DMS53 treated with DMSO at 0.1 percent for 48 hours (cell line): ENCODE results near the gene FIG4.
"Not testable (repeated sequence)": the region's sequence is repeated elsewhere in the genome, so short reads cannot be mapped to it uniquely, and the experiment has no call there.

Source experiments
- DNase-seq: peaks from one replicate; lab custom pipeline; 2025; ENCODE audit not compliant: unreplicated experiment; lab: John Stamatoyannopoulos, UW

Gene FIG4

DNA sequence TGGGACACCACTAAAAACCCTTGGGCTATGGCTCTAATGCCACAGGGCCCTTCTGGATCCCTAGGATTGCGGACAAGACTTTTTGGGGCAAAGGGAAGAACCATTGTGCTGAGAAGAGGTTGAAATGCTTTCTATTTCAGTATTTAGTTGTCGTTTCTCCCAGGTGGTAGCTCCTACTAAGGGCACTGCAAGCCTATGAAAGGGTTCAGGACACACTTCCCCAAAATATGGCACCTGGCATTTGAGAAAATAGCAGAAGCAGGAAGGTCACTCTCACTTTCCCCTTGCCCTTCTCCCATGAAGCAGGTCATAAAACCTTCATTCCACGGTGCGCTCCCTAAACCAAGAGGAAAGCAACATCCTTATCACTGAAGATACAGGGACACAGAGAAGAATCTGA, 161.6 kb downstream of the FIG4 start:
- no peak for DNase-seq

DNA sequence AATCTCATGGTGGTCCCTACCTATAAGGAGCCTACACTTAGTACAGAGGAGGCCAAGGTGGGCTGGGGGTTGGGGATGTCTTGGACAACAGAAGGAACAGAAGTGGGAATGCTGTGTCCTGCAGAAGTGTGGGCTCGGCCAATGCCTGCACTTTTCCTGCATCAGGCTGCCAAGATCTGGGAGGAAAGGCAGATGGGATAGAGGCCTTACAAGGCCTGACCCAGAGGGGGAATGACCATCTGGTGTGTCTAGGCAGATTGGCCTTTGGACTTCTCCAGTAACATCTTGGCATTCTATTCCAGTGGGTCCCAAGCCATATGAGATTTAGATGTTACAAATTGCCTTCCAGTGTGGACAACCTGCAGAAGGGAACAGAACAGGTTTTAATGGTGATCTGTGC, 162.3 kb downstream of the FIG4 start:
- DNase-seq, result no peak

DNA sequence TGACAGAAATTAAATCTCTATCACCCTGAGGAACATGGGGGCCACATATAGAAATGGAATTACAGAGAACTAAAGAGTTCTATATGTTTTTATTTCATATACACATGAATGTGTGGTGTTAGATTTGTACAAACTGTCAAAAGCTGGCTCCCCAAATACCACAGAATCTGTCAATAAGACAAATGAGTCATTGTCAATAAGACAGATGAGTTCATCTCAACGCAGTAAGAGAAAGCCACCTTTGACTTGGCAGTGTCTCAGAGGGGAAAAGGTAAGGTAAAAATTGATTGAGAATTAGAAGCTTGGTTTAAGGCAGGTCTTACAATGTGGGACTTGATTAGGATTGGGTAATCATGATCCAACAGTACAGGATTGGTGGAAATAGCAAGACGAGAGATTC, 162.9 kb downstream of the FIG4 start:
- DNase-seq, result no peak

DNA sequence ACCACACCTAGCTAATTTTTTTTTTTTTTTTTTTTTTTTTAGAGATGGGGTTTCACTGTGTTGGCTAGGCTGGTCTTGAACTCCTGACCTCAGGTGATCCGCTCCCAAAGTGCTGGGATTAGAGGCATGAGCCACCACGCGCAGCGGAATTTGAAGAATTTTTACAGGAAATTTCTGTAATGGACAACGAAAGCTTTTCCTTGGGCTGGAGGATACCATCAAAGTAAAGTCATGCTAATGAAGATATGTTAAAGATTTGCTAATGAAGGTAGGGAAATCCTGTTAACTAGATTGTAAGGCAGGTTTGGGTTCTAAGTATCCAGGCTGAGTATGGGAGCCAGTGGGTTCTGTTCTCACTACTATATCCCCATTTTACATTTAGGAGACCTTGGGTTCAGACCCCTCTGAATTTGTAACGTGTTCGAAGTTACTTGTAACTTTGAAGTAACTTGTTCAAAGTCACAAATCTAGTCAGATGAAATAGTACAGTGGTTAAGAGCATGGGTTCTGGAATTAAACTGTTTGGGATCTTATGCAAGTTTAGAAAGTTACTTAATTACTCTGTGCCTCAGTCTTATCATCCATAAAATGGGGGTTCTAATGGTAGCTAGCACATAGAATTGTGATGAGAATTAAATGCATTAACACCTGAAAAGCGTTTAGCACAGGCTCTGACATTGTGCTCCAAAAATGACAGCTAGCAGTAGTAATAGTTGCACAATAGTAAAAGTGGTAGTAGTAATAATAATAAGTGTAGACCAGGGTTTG, 163.6 kb downstream of the FIG4 start:
- no peak for DNase-seq

DNA sequence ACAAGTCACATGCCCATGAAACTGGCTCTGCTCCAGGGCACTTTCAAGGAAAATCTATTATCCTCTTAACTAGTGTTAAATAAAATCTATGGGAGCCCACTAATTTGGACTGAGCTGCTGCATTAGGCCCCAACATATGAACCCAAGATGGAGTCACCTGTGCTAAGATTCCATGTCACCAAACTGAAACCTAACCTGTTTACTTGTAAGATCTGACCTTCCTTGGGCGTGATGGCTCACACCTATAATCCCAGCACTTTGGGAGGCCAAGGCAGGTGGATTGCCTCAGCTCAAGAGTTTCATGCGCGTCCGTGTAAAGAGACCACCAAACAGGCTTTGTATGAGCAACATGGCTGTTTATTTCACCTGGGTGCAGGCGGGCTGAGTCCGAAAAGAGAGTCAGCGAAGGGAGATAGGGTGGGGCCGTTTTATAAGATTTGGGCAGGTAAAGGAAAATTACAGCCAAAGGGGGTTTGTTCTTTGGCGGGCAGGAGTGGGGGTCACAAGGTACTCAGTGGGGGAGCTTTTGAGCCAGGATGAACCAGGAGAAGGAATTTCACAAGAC, 164.5 kb downstream of the FIG4 start:
- not testable (repeated sequence) for DNase-seq

DNA sequence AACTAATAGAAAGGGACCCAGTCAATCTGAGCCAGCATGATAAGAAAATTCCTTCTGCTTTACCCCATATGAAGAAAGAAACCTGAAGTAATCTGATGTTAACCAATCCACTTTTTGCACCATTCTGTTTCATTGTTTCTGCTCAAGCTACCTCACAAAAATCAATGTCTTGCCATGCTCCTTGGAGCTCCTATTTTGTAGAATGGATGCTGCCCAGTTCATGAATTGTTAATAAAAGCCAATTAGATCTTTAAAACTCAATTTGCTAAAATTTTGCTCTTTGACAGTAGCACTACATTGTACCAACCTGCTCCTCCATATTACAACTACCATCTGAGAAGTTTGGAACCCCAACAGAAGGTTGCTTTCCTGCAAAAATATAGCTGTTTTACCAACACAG, 170.8 kb downstream of the FIG4 start:
- no peak for DNase-seq

DNA sequence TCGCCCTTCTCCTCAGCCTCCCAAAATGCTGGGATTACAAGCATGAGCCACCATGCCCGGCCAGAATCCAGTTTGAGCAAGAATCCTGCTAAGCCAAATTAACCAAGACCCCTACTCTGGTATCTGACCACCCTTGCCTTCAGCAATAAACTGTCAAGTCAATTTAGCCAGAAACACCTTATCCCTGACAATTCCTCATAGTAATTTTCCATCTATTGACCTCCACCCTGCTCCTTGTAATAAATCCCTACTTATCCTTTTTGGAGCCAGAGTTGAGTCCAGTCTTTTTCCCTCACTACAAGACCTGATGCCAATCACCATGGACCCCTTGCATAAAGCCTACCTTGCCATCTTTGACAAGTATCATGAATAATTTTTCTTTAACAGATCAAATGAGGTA, 173.0 kb downstream of the FIG4 start:
- DNase-seq, result no peak

DNA sequence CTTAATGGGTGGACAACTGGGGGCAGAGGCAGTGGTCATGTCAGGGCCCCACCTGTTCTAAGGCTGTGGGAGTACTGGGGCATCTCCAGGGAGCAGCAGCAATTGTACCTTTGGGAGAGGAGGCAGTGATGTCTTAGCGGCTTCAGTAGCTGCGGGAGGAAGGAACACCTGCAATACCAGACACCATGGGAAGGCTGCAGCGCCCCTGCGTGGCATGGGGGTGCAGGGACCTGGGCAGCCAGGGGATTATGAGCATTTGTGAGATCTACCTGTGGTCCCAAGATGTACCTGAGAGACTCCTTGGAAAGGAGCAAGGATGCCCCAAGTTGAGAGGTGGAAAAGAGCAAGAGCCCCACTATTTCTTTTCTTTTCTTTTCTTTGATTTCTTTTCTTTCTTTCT, 174.9 kb downstream of the FIG4 start:
- DNase-seq, result no peak

DNA sequence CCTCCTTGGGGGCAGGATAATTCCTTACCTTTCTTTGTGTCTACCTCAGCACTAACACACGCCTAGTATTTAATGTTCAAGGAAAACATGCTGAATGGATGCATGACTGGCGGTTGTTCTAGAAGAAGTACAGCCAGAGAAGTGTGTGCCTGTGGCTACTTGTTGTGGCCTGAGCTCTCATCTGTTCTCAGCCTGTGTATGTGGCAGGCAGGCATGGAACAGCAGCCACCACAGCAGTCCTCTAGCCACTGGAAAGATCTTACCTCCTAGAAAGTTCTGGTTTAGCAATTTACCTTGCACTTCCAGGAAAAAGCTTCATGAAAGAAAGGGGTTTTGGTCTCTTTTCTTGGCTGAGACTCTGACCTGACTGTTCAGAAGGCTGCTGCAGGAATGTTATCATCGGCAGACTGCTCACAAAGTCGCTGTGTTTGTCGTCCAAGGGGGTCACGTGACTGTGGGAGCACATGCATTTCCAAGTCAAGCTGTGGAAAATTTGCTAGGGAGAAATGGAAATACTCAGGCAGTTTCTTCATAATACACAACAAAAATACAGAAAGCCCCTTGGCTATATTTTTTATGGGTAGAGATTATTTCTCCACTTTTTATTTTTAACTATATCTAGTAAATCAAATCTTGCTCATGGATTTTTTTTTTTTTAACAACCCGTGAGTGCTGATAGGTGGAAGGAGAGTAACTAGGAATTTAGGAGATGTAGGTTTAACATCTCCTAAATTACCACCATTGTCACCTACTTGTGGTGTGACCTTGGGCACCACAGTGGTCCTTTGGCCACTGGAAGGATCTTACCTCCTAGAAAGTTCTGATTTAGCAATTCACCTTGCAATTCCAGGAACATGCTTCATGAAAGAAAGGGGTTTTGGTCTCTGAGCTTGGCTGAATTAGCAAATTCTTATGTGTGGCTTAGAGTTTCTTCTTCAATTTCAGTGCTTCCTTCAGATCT, 176.2 kb downstream of the FIG4 start:
- no peak for DNase-seq

DNA sequence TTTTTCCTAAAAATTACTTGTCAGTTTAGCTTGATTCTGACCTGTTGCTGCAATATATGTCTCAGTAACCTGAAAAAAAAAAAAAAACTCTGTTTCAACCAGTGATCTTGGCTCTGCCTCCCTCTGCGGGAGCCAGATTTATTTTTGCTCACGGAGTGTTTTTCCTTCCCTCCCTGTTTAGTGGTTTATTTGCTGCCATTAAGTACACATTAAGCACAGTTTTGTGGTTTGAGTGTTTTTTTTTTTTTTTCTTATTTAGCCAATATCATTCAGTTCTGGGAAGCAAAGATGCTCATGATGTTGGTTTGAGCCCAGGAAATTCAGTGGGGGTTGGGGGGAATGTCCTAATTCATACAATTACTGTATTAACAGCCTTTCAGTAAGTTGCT, 176.9 kb downstream of the FIG4 start:
- no peak for DNase-seq

DNA sequence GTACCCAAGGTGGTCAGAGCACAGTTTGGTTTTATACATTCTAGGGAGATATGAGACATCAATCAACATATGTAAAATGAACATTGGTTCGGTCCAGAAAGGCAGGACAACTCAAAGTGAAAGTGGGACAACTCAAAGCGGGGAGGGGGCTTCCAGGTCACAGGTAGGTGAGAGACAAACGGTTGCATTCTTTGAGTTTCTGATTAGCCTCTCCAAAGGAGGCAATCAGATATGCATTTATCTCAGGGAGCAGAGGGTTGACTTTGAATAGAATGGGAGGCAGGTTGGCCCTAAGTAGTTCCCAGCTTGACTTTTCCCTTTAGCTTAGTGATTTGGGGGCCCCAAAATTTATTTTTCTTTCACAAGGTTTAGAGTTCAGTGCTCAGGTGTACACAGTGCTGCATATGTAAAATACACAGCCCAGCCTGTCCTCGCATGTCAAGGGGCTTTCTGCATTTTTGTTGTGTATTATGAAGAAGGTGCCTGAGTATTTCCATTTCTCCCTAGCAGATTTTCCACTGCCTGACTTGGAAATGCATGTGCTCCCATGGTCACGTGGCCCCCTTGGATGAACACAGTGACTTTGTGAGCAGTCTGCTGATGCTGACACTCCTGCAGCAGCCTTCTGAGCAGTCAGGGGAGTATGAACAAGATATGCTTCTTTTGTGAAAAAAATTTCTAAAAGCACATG, 178.4 kb downstream of the FIG4 start:
- DNase-seq, result not testable (repeated sequence)

DNA sequence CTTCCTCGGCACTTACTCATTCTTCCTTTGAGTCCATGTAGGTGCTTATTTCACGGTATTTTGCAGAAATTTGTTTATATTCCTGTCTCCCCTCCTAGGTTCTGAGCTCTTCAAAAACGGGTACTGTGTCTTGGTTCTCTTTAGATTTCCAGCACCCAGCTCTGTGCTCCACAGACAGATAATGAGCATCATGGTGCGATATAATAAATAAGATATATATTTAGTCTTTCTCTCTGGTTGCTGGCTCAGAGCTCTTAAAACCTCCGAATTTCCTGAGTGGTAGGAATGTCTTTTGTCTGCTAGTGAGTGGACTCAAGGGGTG, 179.0 kb downstream of the FIG4 start:
- no peak for DNase-seq

DNA sequence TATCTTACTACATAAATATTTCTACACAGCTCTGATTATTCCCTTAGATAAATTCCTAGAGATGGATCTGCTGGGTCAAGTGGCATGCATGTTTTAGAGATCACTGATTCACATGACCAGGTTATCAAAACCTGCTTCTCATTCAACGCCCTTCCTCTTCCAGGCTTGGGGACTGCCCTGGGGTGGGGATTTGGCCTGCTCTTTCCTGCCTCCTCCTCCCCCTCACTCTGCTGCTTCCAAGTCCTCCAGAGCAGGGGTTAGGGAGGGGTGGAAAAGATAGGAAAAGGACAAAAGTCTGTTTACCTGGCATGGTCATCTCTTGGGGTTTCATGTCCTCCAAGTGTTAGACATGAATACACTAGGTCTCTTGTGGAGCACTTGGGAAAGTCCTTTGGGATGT, 181.5 kb downstream of the FIG4 start:
- no peak for DNase-seq

DNA sequence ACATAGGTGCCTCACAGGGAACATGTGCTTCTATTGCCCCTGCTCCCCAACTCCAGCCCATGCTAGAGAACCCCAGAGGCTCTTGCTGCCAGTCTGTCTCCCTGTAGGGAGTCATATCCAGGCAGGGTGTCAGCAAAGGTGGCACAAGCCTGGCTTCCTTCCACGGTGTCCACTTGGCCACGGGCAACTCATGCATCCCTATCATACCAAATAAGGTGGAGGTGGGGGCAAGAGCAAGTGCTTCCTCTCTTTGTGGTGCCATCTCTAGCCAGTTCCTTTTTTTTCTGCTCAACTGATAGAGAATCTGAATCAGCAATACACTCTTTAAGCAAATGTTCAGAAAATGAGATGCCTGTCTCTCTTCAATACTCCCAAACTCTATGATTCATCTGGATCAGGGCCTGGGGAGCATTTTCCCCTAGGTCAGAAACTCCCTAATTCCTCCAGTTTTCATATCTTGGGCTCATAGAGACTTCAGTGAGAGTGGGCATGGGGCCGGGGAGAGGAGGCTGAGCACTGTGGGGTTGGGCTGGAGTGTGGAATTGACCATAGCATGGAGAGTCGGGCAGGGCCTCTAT, 182.0 kb downstream of the FIG4 start:
- DNase-seq, result no peak

DNA sequence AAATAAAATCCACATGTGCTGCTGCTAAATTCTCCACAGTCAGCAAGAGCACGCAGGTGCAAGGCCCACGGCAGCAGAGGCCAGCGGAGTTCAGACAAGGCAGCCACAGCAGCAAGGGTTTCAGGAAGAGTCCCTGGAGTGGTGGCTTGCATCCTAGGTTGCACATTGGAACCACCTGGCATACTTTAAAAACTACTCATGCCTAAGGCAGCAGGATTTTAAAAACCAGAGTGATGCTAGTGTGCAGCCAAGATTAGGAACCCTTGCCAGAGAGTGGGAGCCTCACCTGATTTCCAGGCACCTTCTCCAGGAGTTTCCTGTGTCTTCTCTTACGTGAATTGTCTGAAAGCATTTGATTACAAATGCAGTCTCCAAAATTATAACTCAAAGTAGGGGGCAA, 183.0 kb downstream of the FIG4 start:
- DNase-seq, result no peak

DNA sequence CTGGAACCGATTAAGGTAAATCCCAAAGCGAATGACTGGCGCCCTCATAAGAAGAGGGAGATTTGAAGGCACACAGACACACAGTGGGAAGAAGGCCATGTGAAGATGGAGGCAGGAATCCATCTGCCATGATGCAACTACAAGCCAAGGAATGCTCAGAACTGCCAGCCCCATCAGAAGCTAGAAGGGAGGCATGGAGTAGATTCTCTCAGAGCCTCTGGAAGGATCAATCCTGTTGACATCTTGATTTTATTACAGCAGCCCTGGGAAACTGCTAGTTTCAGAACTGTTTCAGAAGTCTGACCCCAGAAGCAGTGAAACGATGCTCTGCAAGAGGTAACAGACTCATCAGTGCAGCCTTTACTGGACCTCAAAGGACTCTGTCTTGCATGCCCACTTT, 183.5 kb downstream of the FIG4 start:
- DNase-seq, result no peak
